ENCODE results near the gene ITGAD.

GRCh38 chr16:31350275-31351005 is 42.7 kb upstream of the ITGAD start:
- no peak for TF ChIP-seq CTCF (IDR thresholded peaks at IDR 0.05)
- TF ChIP-seq POLR2A (IDR thresholded peaks at IDR 0.05): no peak
- TF ChIP-seq POLR2AphosphoS5 (IDR thresholded peaks at IDR 0.05): no peak

Data from breast epithelium (tissue), 3 donors.